GM21576 (cell line): ENCODE results near the gene CCDC92B.
"Not testable (repeated sequence)": the region's sequence is repeated elsewhere in the genome, so short reads cannot be mapped to it uniquely, and the experiment has no call there.

ENCODE experiments used
- ATAC-seq: cut with Tn5 transposase; IDR thresholded peaks from one replicate; pipeline ENCODE4 v1.9.1; 2021; ENCODE audit warnings: mild to moderate bottlenecking, moderate library complexity; ENCODE audit not compliant: unreplicated experiment

CCDC92B gene

DNA sequence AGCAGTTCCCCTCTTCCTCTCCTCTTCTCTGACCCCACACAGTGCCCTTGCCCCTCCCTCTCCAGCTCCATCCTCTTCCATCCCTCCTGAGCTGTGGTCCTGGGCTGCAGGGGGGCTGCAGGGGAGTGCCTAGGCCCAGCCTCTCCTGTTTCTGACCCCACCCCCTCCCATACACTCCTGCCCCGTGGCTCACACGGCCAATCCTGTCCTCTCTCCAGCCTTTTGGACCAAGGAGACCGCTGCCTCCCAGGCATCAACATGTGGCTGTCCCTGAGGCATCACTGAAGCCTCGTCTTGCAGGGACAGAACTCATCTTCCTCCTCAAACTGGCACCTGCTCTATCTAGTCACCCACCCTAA lies 44.6 kb downstream of the CCDC92B start:
- ATAC-seq, result no peak

DNA sequence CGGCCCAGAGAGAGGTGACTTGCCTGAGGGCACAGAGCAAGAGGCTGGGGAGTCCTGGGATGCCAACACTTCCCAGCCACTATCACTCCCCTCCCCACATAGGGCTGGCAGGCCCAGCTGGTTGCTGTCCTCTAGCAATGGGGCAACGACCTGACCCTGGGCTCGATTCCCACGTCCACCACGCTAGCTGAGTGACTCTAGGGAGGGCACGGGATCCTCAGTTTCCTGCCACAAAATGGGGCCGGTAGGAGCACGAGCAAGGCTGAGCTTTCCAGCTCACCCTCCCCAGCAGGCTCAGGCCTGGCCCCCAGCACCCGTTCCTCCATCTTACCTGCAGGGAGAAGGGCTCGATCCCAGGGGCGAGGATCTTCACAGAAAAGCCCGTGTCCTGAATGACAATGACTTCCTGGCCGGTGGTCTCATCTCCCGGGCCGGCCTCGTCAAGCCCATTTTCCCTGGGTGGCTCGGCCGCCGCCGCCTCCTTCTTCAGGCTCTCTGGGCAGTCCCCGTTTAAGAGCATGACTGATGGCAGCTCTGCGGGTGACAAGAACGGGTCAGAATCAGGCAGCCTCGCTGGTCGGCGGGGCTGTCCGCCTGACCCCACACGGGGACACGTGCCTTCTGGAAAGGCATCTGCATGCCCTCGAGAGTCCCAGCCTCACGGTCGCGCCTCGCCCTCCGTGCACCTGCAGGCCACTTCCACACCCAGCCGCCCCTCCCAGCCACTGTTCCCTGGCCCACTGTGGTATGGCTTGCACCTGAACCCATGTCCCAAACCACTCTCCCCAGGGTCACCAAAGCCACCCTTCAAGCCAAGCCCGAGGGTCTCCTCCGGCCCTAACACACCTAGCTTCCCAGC lies 45.2 kb downstream of the CCDC92B start:
- ATAC-seq, result no peak

DNA sequence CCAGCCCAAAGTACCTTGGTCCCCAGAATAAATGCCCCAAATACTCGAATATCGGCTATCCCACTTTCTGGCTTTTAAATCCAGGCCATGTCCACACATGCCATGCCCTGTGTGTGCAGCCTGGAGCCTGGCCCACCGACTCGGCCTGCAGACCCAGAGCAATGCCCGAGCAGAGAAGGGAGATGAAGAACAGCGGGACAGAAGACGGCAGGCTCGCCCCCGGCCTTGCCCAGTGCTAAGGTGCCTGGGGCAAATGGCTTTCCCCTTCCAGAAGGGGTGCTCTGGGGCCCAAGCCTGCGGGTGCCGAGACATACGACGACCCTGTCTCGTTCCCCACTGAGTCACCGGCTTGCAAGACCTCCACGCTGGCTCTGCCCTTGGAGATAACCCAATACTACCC lies 45.8 kb downstream of the CCDC92B start:
- no peak for ATAC-seq

DNA sequence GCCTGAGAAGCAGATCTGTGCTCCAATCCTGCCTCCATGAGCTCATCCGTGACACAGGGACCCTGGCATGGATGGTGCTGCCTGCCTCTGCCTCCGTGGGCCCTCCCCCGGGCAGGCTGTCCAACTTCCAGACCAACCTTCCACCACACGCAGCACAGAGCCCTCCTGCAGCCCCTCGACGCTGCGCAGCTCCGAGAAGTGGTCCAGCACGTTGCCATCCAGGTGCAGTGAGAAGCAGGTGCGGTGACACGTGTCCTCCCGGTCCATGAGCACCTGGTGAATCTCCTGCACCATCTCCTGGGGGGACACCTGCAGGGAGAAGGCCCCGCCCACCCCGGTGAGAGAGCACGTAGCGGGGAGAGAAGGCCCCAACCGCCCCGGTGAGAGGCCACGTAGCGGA lies 46.3 kb downstream of the CCDC92B start:
- no peak for ATAC-seq

DNA sequence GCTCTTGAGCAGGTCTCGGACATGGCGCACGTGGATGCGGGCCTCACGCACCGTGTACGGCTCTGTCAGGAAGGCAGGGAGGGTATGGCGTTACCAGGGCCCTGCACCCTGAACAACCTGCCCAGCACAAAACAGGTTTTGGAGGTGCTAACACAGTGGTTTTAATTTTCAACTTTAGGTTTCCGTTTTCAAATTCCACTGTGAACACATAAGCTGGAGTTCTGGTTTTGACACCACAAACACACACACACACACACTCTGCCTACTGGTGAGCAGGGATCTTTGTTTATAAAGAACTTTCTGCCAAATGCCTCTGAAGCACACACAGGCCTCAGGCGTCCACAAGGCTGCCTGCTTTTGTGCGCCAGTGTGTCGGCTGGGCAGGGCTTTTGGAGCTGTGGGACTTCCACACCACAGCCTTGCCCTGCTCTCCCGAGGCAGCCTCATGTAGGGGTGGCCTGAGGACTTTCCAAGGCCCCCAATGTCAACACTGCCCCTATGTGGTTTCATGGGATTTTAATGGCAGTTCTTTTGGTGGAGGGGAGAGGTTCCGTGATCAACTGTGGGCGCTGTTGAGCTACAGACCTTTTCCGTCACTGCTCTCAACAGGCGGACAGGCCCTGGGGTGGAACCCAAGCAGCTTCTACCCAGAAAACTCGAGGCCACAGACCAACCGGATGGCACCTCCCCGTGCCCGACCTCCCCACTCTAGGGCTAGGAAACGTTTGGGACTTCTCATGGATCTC lies 47.3 kb downstream of the CCDC92B start:
- no peak for ATAC-seq

DNA sequence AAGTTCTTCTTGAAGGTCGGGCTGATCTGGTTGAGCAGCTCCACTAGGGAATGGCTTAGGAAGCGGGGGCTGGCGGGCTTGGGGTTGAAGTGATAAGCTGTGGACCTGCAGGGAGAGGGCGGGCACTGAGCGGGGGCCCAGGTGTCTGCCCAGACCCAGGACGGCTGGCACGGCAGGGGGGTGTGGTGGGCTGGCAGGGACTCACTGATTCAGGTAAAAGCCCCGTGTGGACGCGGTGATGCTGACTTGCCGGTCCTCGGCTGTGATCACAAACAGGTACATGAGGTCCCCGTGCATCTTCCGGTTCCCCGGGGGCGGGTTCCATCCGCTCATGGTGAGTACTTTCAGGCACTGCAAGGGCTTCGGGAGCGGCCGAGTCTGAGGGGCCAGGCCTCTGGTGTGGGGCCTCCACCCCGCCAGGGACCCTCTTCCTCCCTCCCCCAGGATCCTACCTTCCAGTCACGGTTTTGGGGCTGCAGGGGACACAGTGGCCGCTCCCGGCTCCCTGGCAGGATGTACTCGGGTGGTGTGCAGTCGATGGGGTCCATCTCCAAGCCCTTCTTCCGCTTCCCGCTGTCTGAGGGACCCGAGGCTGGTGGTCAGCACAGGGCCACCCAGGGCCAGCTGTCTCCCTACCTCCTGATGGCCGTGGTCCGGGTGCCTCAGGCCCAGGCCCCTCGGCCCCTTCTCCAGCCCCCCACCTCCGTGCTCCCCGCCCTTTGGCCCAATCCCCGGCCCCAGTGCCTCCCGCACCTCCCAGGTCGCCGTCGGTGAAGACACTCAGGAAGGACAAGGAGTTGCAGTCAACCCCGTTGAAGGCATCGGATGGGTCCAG lies 48.1 kb downstream of the CCDC92B start:
- ATAC-seq, result no peak

DNA sequence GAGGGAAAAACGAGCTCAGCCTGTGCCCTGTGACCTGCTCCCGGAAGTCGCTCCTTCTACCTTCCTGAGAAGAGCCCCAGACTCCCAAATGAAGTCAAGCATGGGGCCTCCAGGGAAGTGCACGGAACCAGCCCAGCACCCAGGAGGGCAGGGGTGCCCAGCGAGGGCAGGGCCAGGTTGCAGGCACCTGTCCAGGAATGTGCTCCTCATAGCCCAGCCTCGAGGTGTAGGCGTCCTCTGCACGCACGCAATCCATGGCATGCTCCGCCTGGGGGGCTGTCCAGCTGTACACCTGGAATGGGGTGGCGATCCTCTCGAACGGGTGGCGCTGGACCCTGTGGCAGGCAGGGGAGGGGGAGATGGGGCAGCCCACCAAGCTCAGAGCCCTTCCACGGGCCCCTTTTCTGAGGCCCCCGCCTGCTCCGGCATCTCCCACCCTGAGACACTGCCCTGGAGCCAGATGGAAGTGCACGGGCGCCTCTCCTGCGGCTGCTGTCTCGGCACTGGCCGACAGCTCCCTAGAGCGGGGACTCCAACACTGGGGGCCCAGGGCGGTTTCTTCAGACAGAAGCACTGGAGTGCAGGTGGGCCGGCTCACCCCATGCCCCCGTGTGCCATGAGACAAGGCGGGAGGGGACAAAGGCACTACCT lies 48.8 kb downstream of the CCDC92B start:
- no peak for ATAC-seq

DNA sequence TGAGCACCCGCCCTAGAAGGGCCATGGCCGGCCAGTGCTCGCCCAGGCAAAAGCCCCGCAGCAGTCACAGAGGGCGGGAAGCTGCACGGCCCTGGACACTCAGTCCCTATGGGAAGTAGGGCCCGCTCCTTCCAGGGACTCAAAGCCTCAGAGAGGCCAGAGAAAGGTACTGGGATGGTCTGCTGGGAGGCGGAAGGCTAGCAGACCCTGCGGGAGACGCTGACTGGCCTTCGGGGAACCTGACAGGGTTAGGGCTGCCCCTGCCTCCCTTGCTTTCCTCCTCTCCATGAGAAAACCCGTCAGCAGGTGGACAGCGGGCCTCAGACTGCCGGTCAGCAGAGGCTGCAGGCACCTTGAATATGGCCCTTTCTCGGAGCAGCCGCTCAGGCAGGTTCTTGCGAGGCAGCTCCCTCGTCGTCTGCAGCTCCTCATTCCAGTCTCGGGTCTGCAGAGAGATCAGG lies 49.4 kb downstream of the CCDC92B start:
- no peak for ATAC-seq

DNA sequence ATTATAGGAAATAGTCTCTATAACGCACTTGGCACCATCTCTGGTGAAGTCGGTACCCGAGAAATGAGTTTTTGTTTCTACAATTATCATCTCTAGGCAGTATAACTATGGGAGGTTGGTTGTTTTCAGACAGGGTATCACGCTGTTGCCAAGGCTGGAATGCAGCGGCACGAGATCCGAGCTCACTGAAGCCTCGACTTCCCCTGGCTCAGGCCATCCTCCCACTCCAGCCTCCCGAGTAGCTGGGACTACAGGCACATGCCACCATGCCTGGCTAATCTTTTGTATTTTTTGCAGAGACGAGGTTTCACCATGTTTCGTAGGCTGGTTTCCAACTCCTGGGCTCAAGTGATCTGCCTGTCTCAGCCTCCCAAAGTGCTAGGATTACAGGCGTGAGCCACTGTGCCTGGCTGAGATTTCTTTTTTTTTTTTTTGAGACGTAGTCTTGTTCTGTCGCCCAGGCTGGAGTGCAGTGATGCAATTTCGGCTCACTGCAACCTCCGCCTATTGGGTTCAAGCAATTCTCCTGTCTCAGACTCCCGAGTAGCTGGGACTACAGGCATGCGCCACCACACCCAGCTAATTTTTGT lies 50.1 kb downstream of the CCDC92B start:
- ATAC-seq, result not testable (repeated sequence)

DNA sequence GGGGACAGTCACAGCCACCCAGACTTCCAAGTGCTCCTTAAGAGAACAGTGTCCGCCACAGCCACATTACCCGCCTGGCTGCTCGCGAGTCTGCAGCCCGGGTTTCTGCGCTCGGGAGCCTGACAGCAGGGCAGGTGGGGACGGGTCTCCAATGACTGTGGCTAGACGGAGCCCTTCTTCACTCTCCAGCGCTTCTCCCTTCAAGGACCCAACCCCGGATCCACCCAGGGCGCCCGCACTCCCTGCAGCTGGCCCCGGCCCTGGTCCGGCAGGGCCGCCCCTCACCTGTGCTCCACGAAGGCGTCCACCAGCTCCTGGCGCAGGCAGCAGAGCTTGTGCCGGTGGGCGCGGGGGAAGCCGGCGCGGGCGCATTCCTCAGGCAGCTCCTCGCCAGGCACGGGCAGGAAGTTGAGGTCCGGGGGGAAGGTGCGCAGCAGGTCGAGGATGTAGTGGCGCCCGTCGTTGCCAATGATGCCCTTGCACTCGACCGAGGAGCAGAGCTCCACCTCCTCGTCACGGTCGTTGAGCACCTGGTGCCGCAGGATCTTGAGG lies 51.8 kb downstream of the CCDC92B start:
- ATAC-seq, result no peak

DNA sequence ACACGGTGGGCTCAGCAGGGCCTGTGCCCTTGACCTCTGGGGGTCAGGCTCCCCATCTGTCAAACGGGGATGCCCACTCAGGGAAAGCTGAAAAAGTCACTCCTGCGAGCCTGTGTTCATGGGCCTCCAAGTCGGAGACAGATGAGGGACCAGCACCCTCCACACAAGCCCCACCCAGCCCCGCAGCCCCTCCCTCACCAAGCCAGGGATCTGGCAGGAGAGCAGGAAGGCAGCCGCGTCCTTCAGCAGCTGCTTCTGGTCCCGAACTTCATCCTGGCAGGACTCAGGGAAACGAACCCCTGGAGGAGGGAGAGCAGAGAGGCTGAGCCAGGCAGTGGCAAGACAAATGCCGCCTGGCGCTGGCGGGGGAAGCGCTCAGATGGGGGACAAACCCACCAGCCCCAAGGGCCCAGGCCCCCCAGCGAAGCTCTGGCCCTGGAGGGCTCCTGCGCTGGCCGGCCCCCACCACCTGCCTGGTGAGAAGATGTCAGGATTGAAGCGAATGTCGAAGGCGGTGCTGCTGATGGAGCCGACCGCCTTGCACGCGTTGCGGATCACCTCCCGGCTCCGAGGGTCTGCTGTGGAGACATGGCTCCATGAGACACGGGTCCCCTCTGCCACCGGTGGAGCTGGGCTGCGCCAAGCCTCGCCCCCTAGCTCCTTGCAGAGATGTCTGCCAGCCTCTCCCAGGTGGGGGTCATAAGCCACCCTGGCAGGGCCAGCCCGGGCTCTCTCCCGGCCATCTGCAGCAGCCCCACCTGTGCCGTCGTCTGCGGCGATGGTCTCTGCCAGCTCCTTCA lies 53.3 kb downstream of the CCDC92B start:
- no peak for ATAC-seq

DNA sequence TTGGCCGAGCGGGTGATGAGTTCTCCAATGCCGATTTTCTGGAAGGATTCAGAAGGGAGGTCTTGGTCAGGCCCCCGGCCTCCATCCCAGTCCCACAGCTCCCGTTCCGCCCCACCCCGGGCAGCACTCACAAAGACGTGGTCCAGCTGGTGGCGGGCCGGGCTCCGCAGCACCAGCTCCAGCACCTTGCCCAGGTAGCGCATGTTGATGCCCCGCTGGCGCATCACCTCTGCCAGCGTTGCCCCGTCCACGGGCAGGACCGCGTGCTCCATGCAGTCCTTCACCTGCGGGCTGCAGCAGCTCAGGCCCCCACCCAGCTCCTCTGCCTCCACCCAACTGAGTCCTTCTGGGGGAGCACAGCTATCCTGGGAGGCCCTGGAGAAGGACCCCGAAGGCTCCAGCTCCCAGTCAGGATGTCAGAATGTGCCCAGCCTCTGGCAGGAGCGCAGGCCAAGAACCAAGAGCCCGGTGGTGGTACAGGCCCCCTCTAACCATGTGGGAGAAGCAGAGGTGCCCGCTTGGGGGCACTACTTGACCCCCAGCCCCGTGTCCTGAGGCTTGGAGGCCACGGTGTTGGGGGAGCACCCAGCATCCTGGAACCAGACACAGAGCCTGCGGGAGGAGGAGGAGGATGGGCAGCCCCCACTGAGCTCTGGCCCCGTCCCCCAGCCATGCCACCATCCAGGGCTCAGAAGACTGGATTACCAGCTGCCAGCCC lies 54.0 kb downstream of the CCDC92B start:
- no peak for ATAC-seq

DNA sequence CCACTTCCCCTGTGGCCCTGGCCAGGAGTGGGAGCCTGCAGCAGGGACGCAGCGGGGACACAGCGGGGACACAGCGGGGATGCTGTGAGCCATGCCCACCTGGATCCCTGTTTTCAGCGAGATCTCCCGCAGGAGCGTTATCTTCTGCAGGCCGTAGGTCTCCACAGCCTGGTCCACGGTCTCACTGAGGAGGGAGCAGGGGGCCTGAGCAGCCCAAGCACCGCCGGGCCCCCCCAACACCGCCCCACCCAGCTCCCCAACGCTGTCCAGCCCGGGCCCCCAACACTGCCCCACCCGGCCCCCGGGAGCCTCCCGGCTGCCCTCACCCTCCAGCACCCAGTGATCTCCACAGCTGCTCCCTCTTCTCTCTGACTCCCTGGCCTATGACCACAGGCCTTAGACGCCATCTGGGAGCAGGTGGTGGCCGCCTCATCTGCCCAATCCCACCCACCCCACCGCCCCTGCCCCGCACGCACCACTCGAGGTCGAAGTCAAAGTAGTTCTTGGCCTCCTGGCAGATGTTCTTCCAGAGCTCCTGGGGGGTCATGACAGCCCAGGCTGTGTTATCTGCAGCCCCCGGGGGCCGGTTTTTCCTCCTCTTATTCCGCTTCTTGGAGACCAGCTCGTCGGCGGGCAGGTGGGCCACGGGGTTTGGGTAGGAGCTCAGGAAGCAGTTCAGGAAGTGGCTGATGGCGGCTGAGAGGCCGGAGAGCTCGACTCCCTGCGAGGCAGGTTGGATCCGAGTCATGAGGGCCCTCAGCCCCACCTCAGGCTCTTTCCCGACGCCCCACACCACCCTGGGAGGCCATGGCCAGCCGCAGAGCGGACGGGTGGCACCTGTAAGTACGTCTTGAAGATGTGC lies 54.8 kb downstream of the CCDC92B start:
- ATAC-seq, result no peak

DNA sequence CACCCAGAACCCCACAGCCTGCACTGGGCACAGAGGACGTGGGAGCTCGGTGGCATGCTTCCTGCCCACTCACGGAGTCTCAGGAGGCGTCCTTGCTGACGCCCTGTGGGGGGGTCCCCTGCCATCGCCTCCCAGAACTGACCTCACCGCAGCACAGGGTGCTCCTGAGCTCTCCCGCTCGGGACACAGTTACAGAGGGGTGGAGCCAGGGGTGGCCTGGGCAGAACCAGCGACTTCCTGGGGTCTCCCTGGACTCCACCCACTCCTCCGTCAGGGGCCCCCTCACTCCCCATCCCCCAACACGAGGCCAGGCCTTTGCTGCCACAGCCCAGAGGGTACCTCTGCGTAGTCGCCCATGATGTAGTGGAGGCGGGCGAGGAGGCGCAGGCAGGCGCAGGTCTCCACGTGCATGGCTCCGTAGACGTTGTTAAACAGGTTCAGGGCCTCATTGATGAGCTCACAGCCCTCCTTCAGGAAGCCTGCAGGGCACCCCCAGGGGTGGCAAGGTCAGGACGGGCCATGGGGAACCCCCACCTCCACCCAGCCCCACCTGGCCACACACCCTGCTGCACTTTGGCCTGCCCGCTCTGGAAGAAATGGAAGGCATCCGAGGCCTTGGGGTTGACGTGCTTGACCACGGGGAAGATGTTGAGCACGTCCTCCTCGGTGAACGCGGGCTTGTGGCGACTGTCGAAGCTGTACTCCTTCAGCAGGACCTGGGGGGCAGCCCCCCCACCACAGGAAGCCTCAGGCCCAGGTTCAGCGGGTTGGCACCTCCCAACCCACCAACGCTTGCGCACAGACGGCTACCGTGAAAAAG lies 55.7 kb downstream of the CCDC92B start:
- ATAC-seq, result no peak

DNA sequence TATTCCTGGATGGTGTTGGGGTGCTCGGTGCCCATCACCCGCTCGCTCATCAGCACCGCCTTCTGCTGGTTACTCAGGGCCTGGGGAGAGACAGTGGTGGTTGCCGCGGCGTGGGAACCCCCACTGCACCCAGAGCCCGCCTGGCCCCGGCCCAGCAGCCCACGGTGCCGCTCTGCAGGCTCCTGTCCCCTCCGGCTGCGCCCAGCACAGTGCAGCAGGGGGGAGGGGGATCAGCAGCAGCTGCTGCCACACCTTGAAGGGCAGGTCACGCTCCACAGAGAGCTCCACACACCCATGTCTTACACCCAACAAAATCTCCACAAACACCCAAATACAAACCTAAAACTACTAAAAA lies 56.7 kb downstream of the CCDC92B start:
- ATAC-seq, result no peak

DNA sequence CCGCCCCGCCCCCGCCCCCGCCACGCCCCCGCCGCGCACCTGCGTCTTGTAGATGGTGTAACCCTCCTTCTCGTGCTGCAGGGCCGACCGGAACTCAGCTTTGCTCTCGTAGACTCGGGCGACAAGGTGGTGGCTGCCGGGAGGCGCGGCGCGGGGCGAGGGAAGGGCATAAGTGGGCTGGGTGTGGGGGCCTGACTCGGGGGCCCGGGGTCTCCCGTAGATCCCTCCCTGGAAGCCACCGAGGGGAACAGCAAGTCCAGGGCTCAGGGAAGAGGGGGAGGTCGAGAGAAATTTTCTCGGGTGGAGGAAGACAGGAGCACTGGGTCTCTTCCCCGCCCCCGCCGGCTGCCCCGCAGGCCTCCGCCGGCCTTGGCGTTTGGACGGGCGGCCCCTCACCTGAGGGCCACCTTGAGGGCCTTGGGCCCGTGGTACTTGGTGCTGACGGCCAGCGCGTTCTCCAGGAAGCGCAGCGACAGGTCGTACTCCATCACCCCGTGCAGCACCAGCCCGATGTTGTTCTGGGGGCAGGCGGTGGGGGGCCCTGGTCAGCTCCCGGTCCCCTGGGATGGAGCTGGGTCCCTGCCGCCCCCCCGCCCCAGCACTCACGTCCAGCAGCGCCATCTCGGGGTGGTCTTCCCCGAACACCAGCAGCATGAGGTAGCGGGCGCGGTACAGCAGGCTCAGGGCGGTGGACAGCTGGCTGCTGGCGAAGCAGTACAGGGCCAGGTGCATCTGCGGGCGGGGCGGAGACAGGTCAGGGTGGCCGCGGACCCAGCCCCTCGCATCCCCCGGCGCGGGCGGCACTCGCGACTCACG lies 57.3 kb downstream of the CCDC92B start:
- ATAC-seq, result no peak
